Measurements from ENCODE around the gene PCNX3. TPM values are rescaled to one million over a fixed set of nuclear protein-coding genes. Genes with fewer than 3 reads are reported as not detected.

Gene PCNX3
- total RNA-seq, 1 donor from 2014 or later = 61.8 TPM

GRCh38 chr11:65579291-65579690, 36.3 kb upstream of the PCNX3 start:
- TF ChIP-seq CTCF (IDR thresholded peaks at IDR 0.05; ENCODE audit: unreplicated experiment) = no peak
- DNase-seq (ENCODE audit: low spot score in 2 of 2, unreplicated experiment in 2 of 2) = no peak
- H3K27me3 Mint-ChIP-seq (ENCODE audit: low read depth) = peaks cover 11% of the 10 kb centered on the region
- no peaks in the 10 kb centered on the region for H3K9me3 Mint-ChIP-seq
- H3K36me3 Mint-ChIP-seq = peaks cover 7% of the 10 kb centered on the region
- no peak overlapping the region for H3K4me3 Mint-ChIP-seq
- H3K4me1 Mint-ChIP-seq = peaks cover 21% of the 10 kb centered on the region
- H3K27ac Mint-ChIP-seq = no peak overlapping the region

GRCh38 chr11:65580031-65580692, 35.4 kb upstream of the PCNX3 start:
- Mint-ChIP-seq H3K4me1 (peaks cover 15% of the 10 kb centered on the region), H3K27me3 (ENCODE audit: low read depth) (peaks cover 10% of the 10 kb centered on the region), H3K4me3 (no peak overlapping the region), H3K9me3 (no peaks in the 10 kb centered on the region), H3K27ac (no peak overlapping the region), H3K36me3 (peaks cover 7% of the 10 kb centered on the region)
- TF ChIP-seq CTCF (IDR thresholded peaks at IDR 0.05; ENCODE audit: unreplicated experiment) = no peak
- no peak for DNase-seq (ENCODE audit: low spot score in 2 of 2, unreplicated experiment in 2 of 2)

GRCh38 chr11:65580756-65581155, 34.8 kb upstream of the PCNX3 start:
- no peak overlapping the region for H3K27ac Mint-ChIP-seq
- peaks cover 7% of the 10 kb centered on the region for H3K27me3 Mint-ChIP-seq (ENCODE audit: low read depth)
- no peak overlapping the region for H3K4me3 Mint-ChIP-seq
- H3K9me3 Mint-ChIP-seq = no peaks in the 10 kb centered on the region
- H3K36me3 Mint-ChIP-seq = peaks cover 7% of the 10 kb centered on the region
- no peak for TF ChIP-seq CTCF (IDR thresholded peaks at IDR 0.05; ENCODE audit: unreplicated experiment)
- peaks cover 10% of the 10 kb centered on the region for H3K4me1 Mint-ChIP-seq
- DNase-seq (ENCODE audit: low spot score in 2 of 2, unreplicated experiment in 2 of 2) = no peak

GRCh38 chr11:65581928-65582327, 33.6 kb upstream of the PCNX3 start:
- Mint-ChIP-seq H3K27me3 (ENCODE audit: low read depth) (peaks cover 5% of the 10 kb centered on the region), H3K4me1 (peaks cover 5% of the 10 kb centered on the region), H3K36me3 (peaks cover 7% of the 10 kb centered on the region), H3K4me3 (no peak overlapping the region), H3K27ac (no peak overlapping the region), H3K9me3 (no peaks in the 10 kb centered on the region)
- DNase-seq (ENCODE audit: low spot score in 2 of 2, unreplicated experiment in 2 of 2) = no peak
- TF ChIP-seq CTCF (IDR thresholded peaks at IDR 0.05; ENCODE audit: unreplicated experiment) = no peak

- H3K4me3 Mint-ChIP-seq = no peak overlapping the region
- peaks cover 7% of the 10 kb centered on the region for H3K36me3 Mint-ChIP-seq
- no peak overlapping the region for H3K27ac Mint-ChIP-seq
- peaks cover 5% of the 10 kb centered on the region for H3K27me3 Mint-ChIP-seq (ENCODE audit: low read depth)
- H3K9me3 Mint-ChIP-seq = no peaks in the 10 kb centered on the region
- no peak for DNase-seq (ENCODE audit: low spot score in 2 of 2, unreplicated experiment in 2 of 2)
- no peak for TF ChIP-seq CTCF (IDR thresholded peaks at IDR 0.05; ENCODE audit: unreplicated experiment)
- peaks cover under 1% of the 10 kb centered on the region for H3K4me1 Mint-ChIP-seq
These were observed 32.0 kb upstream of the PCNX3 start for GRCh38 chr11:65583589-65583988.

Data from mesothelial cell of epicardium (in vitro differentiated cells).